ENCODE results near the gene TMCO2.
A peak's percentile ranks its signal among the peaks of the same experiment; 100 is the strongest.
"Not testable (repeated sequence)": the region's sequence is repeated elsewhere in the genome, so short reads cannot be mapped to it uniquely, and the experiment has no call there.

TMCO2 gene

DNA sequence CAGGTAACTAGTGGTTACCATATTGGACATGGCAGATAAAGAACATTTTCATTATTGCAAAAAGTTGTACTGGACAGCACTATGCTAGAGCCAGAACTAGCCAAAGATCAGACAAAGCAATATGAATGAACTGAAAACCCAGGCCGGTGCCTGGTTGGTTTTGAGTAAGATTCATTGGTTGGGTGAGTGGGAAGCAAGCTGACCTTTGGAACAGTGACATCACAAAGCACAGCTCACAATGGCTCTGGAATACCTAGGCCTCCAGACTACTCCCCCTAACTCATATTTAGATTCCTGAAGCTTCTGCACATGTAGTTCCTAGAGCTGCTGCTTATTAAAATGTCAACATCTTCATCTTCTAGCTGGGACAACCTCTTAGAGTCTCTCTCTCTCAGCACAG lies at the start of gene TMCO2:
TMCO2 (plus strand) TSS at position 283 of the 400 bp plus-strand sequence; CDS start at position 340, 57 bp downstream.
- H3K9me3 Mint-ChIP-seq = no peaks in the 10 kb centered on the region
- no peak within 1 kb of the TSS for H3K27ac Mint-ChIP-seq
- peaks cover 13% of the 10 kb centered on the region for H3K27me3 Mint-ChIP-seq (ENCODE audit: low read depth, poor library complexity)
- H3K36me3 Mint-ChIP-seq (ENCODE audit: low read depth) = no peaks in the 10 kb centered on the region
- DNase-seq = no peak
- no peak within 1 kb of the TSS for H3K4me3 Mint-ChIP-seq
- no peaks in the 10 kb centered on the region for H3K4me1 Mint-ChIP-seq
- TF ChIP-seq, protein P1, sequence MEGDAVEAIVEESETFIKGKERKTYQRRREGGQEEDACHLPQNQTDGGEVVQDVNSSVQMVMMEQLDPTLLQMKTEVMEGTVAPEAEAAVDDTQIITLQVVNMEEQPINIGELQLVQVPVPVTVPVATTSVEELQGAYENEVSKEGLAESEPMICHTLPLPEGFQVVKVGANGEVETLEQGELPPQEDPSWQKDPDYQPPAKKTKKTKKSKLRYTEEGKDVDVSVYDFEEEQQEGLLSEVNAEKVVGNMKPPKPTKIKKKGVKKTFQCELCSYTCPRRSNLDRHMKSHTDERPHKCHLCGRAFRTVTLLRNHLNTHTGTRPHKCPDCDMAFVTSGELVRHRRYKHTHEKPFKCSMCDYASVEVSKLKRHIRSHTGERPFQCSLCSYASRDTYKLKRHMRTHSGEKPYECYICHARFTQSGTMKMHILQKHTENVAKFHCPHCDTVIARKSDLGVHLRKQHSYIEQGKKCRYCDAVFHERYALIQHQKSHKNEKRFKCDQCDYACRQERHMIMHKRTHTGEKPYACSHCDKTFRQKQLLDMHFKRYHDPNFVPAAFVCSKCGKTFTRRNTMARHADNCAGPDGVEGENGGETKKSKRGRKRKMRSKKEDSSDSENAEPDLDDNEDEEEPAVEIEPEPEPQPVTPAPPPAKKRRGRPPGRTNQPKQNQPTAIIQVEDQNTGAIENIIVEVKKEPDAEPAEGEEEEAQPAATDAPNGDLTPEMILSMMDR (IDR thresholded peaks at IDR 0.05) = no peak

DNA sequence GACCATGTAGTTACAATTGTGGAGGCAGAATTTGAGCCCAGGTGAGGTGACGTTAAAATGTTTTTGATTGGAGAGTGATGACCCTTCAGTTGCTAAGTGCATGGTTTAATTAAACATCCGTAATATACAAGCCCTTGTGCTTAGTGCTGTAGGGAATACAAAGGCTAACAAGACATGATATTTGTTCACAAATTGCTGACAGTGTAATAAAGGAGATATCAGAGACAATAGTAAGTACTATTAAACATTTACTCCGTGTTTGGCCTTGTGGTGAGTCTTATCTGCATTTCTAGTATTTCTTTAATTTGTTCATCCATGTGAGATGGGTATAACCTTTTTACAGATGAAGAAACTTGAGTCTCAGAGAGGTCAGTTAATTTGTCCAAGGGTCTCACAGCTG lies 48.6 kb upstream of the TMCO2 start:
- no peak overlapping the region for H3K4me3 Mint-ChIP-seq
- H3K27ac Mint-ChIP-seq = peak overlapping the region; percentile 24
- H3K9me3 Mint-ChIP-seq = no peaks in the 10 kb centered on the region
- DNase-seq = no peak
- H3K4me1 Mint-ChIP-seq = no peaks in the 10 kb centered on the region
- no peaks in the 10 kb centered on the region for H3K27me3 Mint-ChIP-seq (ENCODE audit: low read depth, poor library complexity)
- peaks cover 63% of the 10 kb centered on the region for H3K36me3 Mint-ChIP-seq (ENCODE audit: low read depth)
- TF ChIP-seq, protein P1 (IDR thresholded peaks at IDR 0.05) = no peak

DNA sequence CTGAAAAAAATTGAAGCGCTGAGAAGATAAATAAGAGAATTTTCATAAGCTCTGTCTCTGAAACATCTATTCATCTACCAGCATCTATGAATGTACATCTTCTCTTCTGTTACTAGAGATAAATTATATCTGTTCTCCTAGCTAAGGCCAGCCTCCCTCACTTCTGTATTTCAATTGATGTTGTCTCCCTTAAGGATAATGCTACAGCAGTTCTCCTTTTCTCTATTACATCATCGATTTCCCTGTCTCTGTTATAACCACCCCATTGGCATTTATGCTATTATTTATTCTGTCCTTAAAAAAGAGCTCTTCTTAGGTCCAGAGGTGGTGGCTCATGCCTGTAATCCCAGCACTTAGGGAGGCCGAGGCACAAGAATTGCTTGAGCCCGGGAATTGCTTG lies 42.9 kb upstream of the TMCO2 start:
- TF ChIP-seq, protein P1 (IDR thresholded peaks at IDR 0.05) = no peak

DNA sequence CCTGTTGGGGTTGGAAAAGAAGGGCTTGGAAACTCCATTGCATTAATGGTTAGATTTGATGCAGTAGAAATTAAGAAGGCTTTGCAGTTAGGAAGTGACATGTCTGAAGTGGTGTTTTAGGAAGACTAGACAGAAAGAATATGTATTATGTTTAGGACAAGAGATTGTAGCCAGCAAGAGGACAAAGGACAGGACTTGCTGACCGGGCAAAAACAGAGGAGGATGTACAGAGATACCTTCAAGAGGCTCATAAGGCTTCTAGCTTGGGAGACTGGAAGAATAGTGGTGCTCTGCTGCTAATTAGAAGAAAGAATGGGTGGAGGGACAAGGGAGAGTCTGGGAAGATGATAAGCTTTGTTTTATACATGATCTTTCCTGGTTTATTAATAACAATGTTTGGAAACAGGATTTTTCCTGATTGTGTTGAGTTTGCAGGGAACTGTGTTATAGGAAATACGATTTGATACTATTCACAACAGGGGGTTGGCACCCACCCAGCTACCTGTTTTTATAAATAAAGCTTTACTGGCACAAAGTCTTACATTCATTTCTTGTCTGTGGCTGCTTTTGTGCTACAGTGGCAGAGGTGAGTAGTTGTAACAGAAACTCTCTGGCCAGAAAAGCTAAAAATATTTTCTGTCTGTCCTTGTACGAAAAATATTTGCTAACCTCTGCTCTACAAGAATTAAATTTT lies 37.1 kb upstream of the TMCO2 start:
- no peak overlapping the region for H3K4me3 Mint-ChIP-seq
- H3K4me1 Mint-ChIP-seq = peaks cover 3% of the 10 kb centered on the region
- peaks cover 42% of the 10 kb centered on the region for H3K36me3 Mint-ChIP-seq (ENCODE audit: low read depth)
- no peaks in the 10 kb centered on the region for H3K9me3 Mint-ChIP-seq
- H3K27me3 Mint-ChIP-seq (ENCODE audit: low read depth, poor library complexity) = no peaks in the 10 kb centered on the region
- no peak for DNase-seq
- H3K27ac Mint-ChIP-seq = peak overlapping the region; percentile 0
- TF ChIP-seq, protein P1 (IDR thresholded peaks at IDR 0.05) = no peak

More for the DNA sequence above, 42.9 kb upstream of the TMCO2 start:
- Mint-ChIP-seq H3K4me3 (no peak overlapping the region), H3K36me3 (ENCODE audit: low read depth) (peaks cover 56% of the 10 kb centered on the region), H3K27me3 (ENCODE audit: low read depth, poor library complexity) (no peaks in the 10 kb centered on the region), H3K27ac (peak overlapping the region; percentile 15), H3K9me3 (no peaks in the 10 kb centered on the region), H3K4me1 (peaks cover 4% of the 10 kb centered on the region)
- DNase-seq = no peak

DNA sequence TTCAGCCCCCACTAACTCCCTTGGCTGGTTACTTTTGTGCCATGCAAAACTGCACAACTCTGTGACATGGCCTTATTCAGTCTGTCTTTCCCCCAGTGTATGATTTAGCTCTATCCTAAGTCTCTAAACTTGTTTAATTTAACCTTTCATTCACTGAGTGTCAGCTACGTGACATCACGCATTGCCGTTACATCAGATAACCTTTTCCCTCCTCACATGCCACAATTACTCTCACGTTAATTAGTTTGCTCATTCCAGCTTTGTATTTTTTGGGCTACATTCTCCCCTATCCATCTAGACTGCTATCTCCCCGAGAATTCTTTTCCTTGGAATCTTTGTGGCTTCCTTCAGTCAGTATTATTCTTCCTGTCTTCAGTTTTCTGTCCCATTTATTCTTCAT lies 29.4 kb upstream of the TMCO2 start:
- no peaks in the 10 kb centered on the region for H3K27me3 Mint-ChIP-seq (ENCODE audit: low read depth, poor library complexity)
- TF ChIP-seq, protein P1 (IDR thresholded peaks at IDR 0.05) = no peak
- H3K4me1 Mint-ChIP-seq = no peaks in the 10 kb centered on the region
- no peak for DNase-seq
- no peak overlapping the region for H3K27ac Mint-ChIP-seq
- H3K36me3 Mint-ChIP-seq (ENCODE audit: low read depth) = peaks cover 51% of the 10 kb centered on the region
- H3K4me3 Mint-ChIP-seq = no peak overlapping the region
- H3K9me3 Mint-ChIP-seq = no peaks in the 10 kb centered on the region

DNA sequence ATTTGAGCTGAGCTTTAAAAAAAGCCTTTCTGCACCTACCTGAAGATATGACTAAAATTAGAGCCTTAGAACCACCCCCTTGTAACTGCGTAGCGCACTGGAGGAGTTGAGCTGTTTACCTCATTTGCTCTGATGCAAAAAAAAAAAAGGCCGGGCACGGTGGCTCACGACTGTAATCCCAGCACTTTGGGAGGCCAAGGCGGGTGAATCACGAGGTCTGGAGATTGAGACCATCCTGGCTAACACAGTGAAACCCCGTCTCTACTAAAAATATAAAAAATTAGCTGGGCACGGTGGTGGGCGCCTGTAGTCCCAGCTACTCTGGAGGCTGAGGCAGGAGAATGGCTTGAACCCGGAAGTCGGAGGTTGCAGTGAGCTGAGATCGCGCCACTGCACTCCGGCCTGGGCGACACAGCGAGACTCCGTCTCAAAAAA lies 26.2 kb upstream of the TMCO2 start:
- DNase-seq; H3K9me3 Mint-ChIP-seq; H3K27ac Mint-ChIP-seq; H3K4me1 Mint-ChIP-seq; H3K27me3 Mint-ChIP-seq (ENCODE audit: low read depth, poor library complexity); H3K4me3 Mint-ChIP-seq: not testable (repeated sequence)
- peaks cover 40% of the 10 kb centered on the region for H3K36me3 Mint-ChIP-seq (ENCODE audit: low read depth)

Data from nephron progenitor cell (in vitro differentiated cells).